GM21576 (cell line): ENCODE results near the gene OGFOD1.
A peak's percentile ranks its signal among the peaks of the same experiment; 100 is the strongest.

ENCODE experiments used
- ATAC-seq: cut with Tn5 transposase; IDR thresholded peaks from one replicate; pipeline ENCODE4 v1.9.1; 2021; ENCODE audit warnings: mild to moderate bottlenecking, moderate library complexity; ENCODE audit not compliant: unreplicated experiment

Gene OGFOD1

GRCh38 chr16:56426585-56426984 lies 24.8 kb upstream of the OGFOD1 start:
- no peak for ATAC-seq

GRCh38 chr16:56428091-56428490 lies 23.3 kb upstream of the OGFOD1 start:
- no peak for ATAC-seq

GRCh38 chr16:56436258-56436657 lies 15.1 kb upstream of the OGFOD1 start:
- no peak for ATAC-seq

- no peak for ATAC-seq
These were observed 13.3 kb upstream of the OGFOD1 start for GRCh38 chr16:56438038-56438437.

- no peak for ATAC-seq
These were observed 4.1 kb upstream of the OGFOD1 start for GRCh38 chr16:56447286-56447685.

GRCh38 chr16:56448005-56448404 lies 3.3 kb upstream of the OGFOD1 start:
- ATAC-seq = no peak

GRCh38 chr16:56450275-56450985 lies 924 bp upstream of the OGFOD1 start:
- no peak for ATAC-seq

GRCh38 chr16:56451753-56452689 lies 667 bp downstream of the OGFOD1 start:
- ATAC-seq = peak; percentile 33

- ATAC-seq = no peak
These were observed 6.6 kb downstream of the OGFOD1 start for GRCh38 chr16:56457927-56458470.

GRCh38 chr16:56460101-56460500 lies 8.7 kb downstream of the OGFOD1 start:
- ATAC-seq = no peak

GRCh38 chr16:56462064-56462796 lies 10.9 kb downstream of the OGFOD1 start:
- no peak for ATAC-seq

- no peak for ATAC-seq
These were observed 11.8 kb downstream of the OGFOD1 start for GRCh38 chr16:56463153-56463552.

- no peak for ATAC-seq
These were observed 15.0 kb downstream of the OGFOD1 start for GRCh38 chr16:56466344-56466743.

GRCh38 chr16:56468800-56469199 lies 17.4 kb downstream of the OGFOD1 start:
- no peak for ATAC-seq

GRCh38 chr16:56469748-56470147 lies 18.4 kb downstream of the OGFOD1 start:
- no peak for ATAC-seq

- ATAC-seq = no peak
These were observed 18.9 kb downstream of the OGFOD1 start for GRCh38 chr16:56470232-56470631.

- no peak for ATAC-seq
These were observed 19.3 kb downstream of the OGFOD1 start for GRCh38 chr16:56470666-56471065.

- no peak for ATAC-seq
These were observed 23.8 kb downstream of the OGFOD1 start for GRCh38 chr16:56475201-56475600.

- ATAC-seq = no peak
These were observed 25.9 kb downstream of the OGFOD1 start for GRCh38 chr16:56477096-56477878.
